GM06990 (cell line): ENCODE measurements around the gene INF2.

ENCODE experiments used
- DNase-seq: peaks from one replicate; pipeline ENCODE4 v3.0.0-alpha.2; 2011; ENCODE audit not compliant: insufficient read length; ENCODE audit errors: extremely low read depth
- H3K27me3 ChIP-seq: replicated peaks from 2 replicates; pipeline ENCODE4 v1.6.0; 2011; ENCODE audit warnings: low read length; ENCODE audit not compliant: control insufficient read depth, insufficient read depth
- H3K36me3 ChIP-seq: 2 replicates; pipeline ENCODE4 v1.5.1; 2011; ENCODE audit warnings: low read length; ENCODE audit not compliant: control insufficient read depth, insufficient read depth
- H3K4me3 ChIP-seq: replicated peaks from 2 replicates; pipeline ENCODE4 v1.5.1; 2011; ENCODE audit warnings: low read depth, mild to moderate bottlenecking, control low read depth, low read length
- TF ChIP-seq, protein P1 (sequence below): IDR thresholded peaks from 2 replicates; pipeline ENCODE4 v1.5.1; 2011; ENCODE audit warnings: low read length, control low read depth, mild to moderate bottlenecking, inconsistent platforms; ENCODE audit not compliant: insufficient read depth, poor library complexity, severe bottlenecking

The INF2 gene

DNA sequence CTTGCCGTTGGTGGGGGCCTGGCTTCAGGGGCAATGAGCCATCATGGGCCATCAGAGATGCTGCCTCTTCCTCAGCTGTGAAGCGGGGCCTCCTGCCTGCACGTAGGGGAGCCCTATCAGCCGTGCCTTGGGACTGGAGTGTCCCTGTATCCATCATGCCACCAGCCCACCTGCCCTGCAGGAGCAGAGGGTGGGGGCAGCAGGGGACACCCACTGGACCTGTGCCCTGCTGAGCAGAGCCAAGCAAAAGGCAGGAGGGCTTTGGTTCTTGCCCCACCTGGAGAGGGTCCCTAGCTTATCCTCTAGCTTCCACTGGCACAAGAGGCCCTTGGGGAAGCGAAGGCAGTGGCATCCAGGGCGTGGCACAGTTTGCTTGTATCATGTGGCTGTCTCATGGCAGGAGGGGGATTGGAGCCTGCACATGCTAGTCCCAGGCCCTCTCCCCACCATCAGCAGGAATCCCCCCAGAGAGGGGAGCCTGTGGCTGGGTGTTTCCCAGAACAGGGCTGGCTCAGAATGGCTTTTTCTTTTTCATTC is 44.7 kb downstream of the INF2 start:
- DNase-seq = no peak
- Histone ChIP-seq H3K4me3 (no peak overlapping the region), H3K27me3 (peaks cover 1% of the 10 kb centered on the region; the same call in 1 of the 2 replicates), H3K36me3 (no peaks in the 10 kb centered on the region)
- TF ChIP-seq, protein P1, sequence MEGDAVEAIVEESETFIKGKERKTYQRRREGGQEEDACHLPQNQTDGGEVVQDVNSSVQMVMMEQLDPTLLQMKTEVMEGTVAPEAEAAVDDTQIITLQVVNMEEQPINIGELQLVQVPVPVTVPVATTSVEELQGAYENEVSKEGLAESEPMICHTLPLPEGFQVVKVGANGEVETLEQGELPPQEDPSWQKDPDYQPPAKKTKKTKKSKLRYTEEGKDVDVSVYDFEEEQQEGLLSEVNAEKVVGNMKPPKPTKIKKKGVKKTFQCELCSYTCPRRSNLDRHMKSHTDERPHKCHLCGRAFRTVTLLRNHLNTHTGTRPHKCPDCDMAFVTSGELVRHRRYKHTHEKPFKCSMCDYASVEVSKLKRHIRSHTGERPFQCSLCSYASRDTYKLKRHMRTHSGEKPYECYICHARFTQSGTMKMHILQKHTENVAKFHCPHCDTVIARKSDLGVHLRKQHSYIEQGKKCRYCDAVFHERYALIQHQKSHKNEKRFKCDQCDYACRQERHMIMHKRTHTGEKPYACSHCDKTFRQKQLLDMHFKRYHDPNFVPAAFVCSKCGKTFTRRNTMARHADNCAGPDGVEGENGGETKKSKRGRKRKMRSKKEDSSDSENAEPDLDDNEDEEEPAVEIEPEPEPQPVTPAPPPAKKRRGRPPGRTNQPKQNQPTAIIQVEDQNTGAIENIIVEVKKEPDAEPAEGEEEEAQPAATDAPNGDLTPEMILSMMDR = no peak

DNA sequence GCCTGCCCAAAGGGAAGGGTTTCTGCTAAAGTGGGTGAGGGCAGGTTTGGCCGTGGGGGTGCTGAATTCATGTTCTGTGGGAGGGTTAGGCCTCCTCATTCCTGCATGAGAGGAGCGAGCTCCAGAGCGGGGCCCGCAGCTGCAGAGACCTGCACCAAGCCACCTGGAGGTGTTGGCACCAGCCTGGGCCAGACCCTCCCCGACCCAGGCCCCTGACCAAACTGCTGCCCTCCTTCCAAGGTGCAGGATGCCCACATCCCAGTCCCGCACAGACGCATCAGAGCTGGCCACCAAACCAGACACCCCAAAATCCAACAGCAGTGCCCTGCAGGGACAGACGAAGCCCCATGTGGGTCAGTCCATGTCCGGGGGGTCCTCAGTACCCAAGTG is 45.2 kb downstream of the INF2 start:
- TF ChIP-seq, protein P1 = no peak
- Histone ChIP-seq H3K27me3 (peaks cover 1% of the 10 kb centered on the region; the same call in 1 of the 2 replicates), H3K4me3 (no peak overlapping the region), H3K36me3 (no peaks in the 10 kb centered on the region)
- no peak for DNase-seq

DNA sequence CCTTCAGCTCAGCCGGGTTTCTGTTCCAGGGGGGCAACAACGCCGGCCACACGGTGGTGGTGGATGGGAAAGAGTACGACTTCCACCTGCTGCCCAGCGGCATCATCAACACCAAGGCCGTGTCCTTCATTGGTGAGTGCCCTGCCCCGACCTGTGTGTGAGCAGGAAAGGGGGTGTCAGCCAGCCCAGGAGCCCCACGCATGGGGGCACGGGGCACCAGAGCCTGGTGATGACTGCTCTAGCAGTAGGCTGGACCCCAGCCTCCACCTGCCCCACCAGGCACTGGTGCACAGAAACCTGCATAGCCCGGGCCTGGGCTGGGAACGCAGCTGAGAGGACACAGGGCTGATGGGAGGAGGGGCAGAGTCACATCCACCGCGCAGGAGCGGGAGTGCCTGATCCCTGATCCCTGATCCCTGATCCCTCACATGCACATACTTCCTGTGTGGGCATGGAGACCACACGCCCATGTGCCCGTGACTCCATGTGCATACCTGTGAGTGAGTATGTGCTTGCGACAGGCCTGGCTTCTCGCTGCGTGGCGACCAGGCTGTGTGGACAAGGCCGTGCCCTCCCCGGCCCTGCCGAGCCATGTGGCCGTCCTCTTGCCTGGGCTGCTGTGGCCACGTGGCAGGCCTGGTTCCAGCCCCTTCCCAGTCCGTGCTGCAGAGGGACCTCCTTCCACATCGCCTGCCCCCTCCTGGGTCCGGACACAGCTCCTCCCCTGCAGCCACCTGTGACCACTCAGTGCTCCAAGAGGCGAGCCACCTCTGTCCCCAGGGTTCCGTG is 45.8 kb downstream of the INF2 start:
- TF ChIP-seq, protein P1 = no peak
- Histone ChIP-seq H3K36me3 (no peaks in the 10 kb centered on the region), H3K4me3 (no peak overlapping the region), H3K27me3 (peaks cover 1% of the 10 kb centered on the region; the same call in 1 of the 2 replicates)
- DNase-seq = no peak

DNA sequence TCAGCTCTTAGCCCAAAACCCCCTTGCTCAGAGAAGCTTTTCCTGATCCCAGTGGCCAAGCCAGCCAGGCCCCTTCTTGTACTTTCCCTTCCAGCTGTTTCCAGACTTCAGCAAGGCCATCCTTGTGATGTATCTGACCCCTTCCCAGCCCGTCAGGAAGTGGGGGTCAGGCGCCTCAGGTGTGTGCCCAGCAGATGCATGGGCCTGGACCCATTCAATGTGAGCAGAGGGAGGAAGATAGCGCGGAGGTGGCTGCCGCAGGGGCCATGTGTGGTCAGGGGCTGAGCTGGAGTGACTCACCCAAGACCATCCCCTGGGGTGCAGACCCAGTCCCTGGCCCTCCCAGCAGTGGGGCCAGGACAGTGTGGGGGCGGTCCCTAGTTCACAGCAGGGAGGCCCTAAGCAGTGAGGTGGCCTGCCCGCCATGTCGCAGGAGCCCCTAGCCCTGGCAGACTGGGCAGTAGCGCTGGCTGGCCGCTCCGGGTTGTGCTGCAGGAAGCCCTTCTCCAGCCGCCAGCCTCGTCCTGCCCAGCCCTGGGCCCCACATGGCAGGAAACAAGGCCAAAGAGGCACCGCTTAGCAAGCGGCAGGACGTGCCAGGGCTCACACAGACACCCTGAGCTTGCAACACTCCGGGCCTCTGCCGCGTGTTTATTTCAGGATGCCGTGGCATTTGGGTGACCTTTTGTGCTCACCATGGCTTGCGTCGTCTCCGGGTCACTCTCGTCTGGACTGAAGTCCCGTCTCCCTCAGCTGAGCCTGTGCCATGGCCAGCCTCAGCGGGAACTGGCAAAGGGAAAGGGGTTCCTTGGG is 46.6 kb downstream of the INF2 start:
- no peak overlapping the region for H3K4me3 ChIP-seq
- TF ChIP-seq, protein P1 = no peak
- DNase-seq = no peak
- H3K27me3 ChIP-seq = peaks cover 1% of the 10 kb centered on the region; the same call in 1 of the 2 replicates
- no peaks in the 10 kb centered on the region for H3K36me3 ChIP-seq

DNA sequence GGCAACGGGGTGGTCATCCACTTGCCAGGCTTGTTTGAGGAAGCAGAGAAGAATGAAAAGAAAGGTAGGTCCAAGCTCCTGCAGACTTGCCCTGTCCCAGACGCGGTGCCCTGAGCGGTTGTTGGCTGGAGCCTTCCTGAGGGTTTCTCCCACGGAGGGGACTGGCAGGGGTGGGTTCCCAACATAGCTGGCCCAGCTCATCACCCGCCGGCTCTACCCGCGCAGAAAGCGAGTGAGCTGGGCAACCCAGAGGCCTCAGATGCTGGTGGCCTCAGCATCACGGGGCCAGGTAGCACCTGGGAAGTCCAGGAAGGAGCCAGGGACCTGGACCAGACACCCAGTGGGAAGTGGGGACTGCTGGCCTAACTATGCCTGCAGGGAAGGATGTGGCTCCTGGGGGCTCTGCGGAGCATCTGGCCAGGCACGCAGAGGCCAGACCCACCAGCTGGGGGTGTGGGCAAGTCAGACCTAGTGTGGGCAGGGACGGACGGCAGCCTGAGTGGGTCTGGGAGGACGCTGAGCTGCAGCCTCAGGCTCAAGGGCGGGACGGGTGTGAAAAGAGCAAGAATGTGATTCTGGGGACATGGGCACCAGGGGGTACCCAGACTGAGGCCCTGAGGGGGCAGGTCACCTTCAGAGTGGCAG is 49.1 kb downstream of the INF2 start:
- TF ChIP-seq, protein P1 = no peak
- no peak overlapping the region for H3K4me3 ChIP-seq
- H3K27me3 ChIP-seq = peaks cover 1% of the 10 kb centered on the region; the same call in 1 of the 2 replicates
- H3K36me3 ChIP-seq = no peaks in the 10 kb centered on the region
- no peak for DNase-seq
